A549 (cell line): ENCODE data around the gene AIF1. TPM values are rescaled to one million over a fixed set of nuclear protein-coding genes. Genes with fewer than 3 reads are reported as not detected.

Experiments
- ATAC-seq, 2 experiments: fragments of 200-7000 bp in 1 of 2; fragments of >200 bp in 1 of 2; cut with Nextera tagmentation in 1 of 2; cut with Tn5 transposase in 1 of 2; 3 replicates each; pipeline versions ENCODE4 v1.8.0 to v1.9.1; 2018 to 2020; ENCODE audit warnings: mild to moderate bottlenecking in 1 of 2, moderate library complexity in 1 of 2
- CTCF ChIA-PET: fragments of 300-600 bp; sonication (Branson Sonifier 250); formaldehyde crosslinking; extraction: SDS; loops from one replicate; lab custom pipeline; 2021; ENCODE audit warnings: antibody characterized with exemption, inconsistent platforms; lab: Yijun Ruan, JAX
- POLR2A ChIA-PET: fragments of 350-600 bp; formaldehyde crosslinking; extraction: SDS; loops from one replicate; lab custom pipeline; 2021; ENCODE audit warnings: antibody characterized with exemption, inconsistent platforms; lab: Yijun Ruan, JAX
- DNase-seq, 2 experiments: peaks; one replicate each; pipeline versions ENCODE4 v3.0.0 to v3.0.0-alpha.2; 2011 to 2016; ENCODE audit warnings: low read depth in 1 of 2, low spot score in 1 of 2
- FAIRE-seq: peaks from 2 replicates; lab custom pipeline; 2011; peaks lifted over from hg19 to GRCh38; lab: Jason Lieb, UNC
- H3K27ac ChIP-seq, 2 experiments: fragments of >200 bp; sonication (Bioruptor Twin); formaldehyde crosslinking; 3 replicates each; pipeline ENCODE4 v1.5.1; 2016 to 2017
- H3K4me1 ChIP-seq: fragments of >200 bp; sonication (Bioruptor Twin); formaldehyde crosslinking; 3 replicates; pipeline ENCODE4 v1.6.1; 2016
- H3K4me2 ChIP-seq: fragments of >200 bp; sonication (Bioruptor Twin); formaldehyde crosslinking; 3 replicates; pipeline ENCODE4 v1.6.1; 2016
- H3K4me3 ChIP-seq: fragments of >200 bp; sonication (Bioruptor Twin); formaldehyde crosslinking; 3 replicates; pipeline ENCODE4 v1.5.1; 2016
- H3K9me3 ChIP-seq: fragments of >200 bp; sonication (Bioruptor Twin); formaldehyde crosslinking; 3 replicates; pipeline ENCODE4 v1.6.1; 2016
- CBX2 ChIP-seq: fragments of 200-600 bp; sonication (generic); IDR thresholded peaks from 2 replicates; pipeline ENCODE4 v1.6.1; 2016; ENCODE audit warnings: low read depth, mild to moderate bottlenecking, borderline replicate concordance
- CBX8 ChIP-seq: fragments of 200-600 bp; sonication (generic); IDR thresholded peaks from 2 replicates; pipeline ENCODE4 v1.6.1; 2016
- CHD2 ChIP-seq: fragments of 150-350 bp; IDR thresholded peaks from 2 replicates; pipeline ENCODE4 v1.6.1; 2014; ENCODE audit warnings: low read length; ENCODE audit not compliant: partially characterized antibody
- EP300 ChIP-seq, 2 experiments: fragments of >200 bp; sonication (Bioruptor Twin); formaldehyde crosslinking; IDR thresholded peaks; 2 replicates in 1 of 2; 3 replicates in 1 of 2; pipeline ENCODE4 v1.6.1; 2016 to 2017
- ESRRA ChIP-seq: fragments of 150-350 bp; IDR thresholded peaks from 2 replicates; pipeline ENCODE4 v1.6.1; 2014; ENCODE audit warnings: mild to moderate bottlenecking, low read length, borderline replicate concordance
- FOSB ChIP-seq: fragments of 250-450 bp; sonication (Bioruptor Pico); IDR thresholded peaks from 2 replicates; pipeline ENCODE4 v1.5.0; 2020; ENCODE audit warnings: mild to moderate bottlenecking, moderate library complexity
- HDAC2 ChIP-seq: fragments of 200-600 bp; sonication (generic); IDR thresholded peaks from 2 replicates; pipeline ENCODE4 v1.6.1; 2016
- JUNB ChIP-seq: fragments of >200 bp; sonication (Bioruptor Twin); formaldehyde crosslinking; IDR thresholded peaks from 2 replicates; pipeline ENCODE4 v1.6.1; 2016
- NFE2L2 ChIP-seq: fragments of 150-350 bp; conservative IDR thresholded peaks from 2 replicates; pipeline ENCODE4 v1.6.1; 2014; ENCODE audit warnings: low read length
- NPAS2 ChIP-seq: fragments of 250-450 bp; sonication (Bioruptor Pico); IDR thresholded peaks from 2 replicates; pipeline ENCODE4 v1.8.0; 2022; ENCODE audit warnings: mild to moderate bottlenecking, moderate library complexity, borderline replicate concordance
- PHF8 ChIP-seq: fragments of 200-600 bp; sonication (generic); IDR thresholded peaks from 2 replicates; pipeline ENCODE4 v1.6.1; 2016; ENCODE audit warnings: low read depth, mild to moderate bottlenecking, antibody characterized with exemption, moderate library complexity, borderline replicate concordance
- RARB ChIP-seq: fragments of 250-450 bp; sonication (Bioruptor Pico); IDR thresholded peaks from 2 replicates; pipeline ENCODE4 v1.8.0; 2021; ENCODE audit warnings: mild to moderate bottlenecking, moderate library complexity
- RCOR1 ChIP-seq: fragments of 150-350 bp; IDR thresholded peaks from 2 replicates; pipeline ENCODE4 v1.6.1; 2014; ENCODE audit warnings: antibody characterized with exemption, low read length, low read depth
- RNF2 ChIP-seq: fragments of 200-600 bp; sonication (generic); IDR thresholded peaks from 2 replicates; pipeline ENCODE4 v1.6.1; 2016; ENCODE audit warnings: low read depth, mild to moderate bottlenecking, antibody characterized with exemption, moderate library complexity, borderline replicate concordance
- WGBS: methylation state at CpG from one replicate; pipeline ENCODE4 v1.1.6; 2017; ENCODE audit errors: missing lambda C conversion rate; 5-methylcytosine and 5-hydroxymethylcytosine counted together
- polyA plus RNA-seq, 4 experiments: library from polyadenylated mRNA; depleted of rRNA in 3 of 4; stranded (reverse); fragments of >200 nt; fragmentation: RNase III in 1 of 4; extraction: RNeasy Plus Mini Kit Qiagen cat#74134 plus additional on column Dnase treatment in 1 of 4; gene quantifications; 2 replicates in 3 of 4; 3 replicates in 1 of 4; pipeline ENCODE4 v1.2.3, GENCODE V29; 2011 to 2017
- TF ChIP-seq, protein P1 (sequence below): IDR thresholded peaks from 2 replicates; pipeline ENCODE4 v1.6.1; 2012
- TF ChIP-seq, protein P2 (sequence below): fragments of 200-600 bp; sonication (generic); IDR thresholded peaks from 2 replicates; pipeline ENCODE4 v1.6.1; 2016; ENCODE audit warnings: antibody characterized with exemption, mild to moderate bottlenecking, moderate library complexity
- TF ChIP-seq, protein P3 (sequence below): fragments of 250-450 bp; sonication (Bioruptor Pico); IDR thresholded peaks from 2 replicates; pipeline ENCODE4 v1.5.0; 2021; ENCODE audit warnings: mild to moderate bottlenecking, moderate library complexity, borderline replicate concordance
- TF ChIP-seq, protein P4 (sequence below): fragments of 250-450 bp; sonication (Bioruptor Pico); IDR thresholded peaks from 2 replicates; pipeline ENCODE4 v1.5.0; 2020; ENCODE audit warnings: low read depth, mild to moderate bottlenecking, moderate library complexity
- TF ChIP-seq, protein P5 (sequence below): fragments of >200 bp; sonication (Bioruptor Twin); formaldehyde crosslinking; IDR thresholded peaks from 3 replicates; pipeline ENCODE4 v1.6.1; 2016

The AIF1 gene
- polyA plus RNA-seq, 2 of the 4 experiments (the other 2 are of a cell fraction): not detected

DNA sequence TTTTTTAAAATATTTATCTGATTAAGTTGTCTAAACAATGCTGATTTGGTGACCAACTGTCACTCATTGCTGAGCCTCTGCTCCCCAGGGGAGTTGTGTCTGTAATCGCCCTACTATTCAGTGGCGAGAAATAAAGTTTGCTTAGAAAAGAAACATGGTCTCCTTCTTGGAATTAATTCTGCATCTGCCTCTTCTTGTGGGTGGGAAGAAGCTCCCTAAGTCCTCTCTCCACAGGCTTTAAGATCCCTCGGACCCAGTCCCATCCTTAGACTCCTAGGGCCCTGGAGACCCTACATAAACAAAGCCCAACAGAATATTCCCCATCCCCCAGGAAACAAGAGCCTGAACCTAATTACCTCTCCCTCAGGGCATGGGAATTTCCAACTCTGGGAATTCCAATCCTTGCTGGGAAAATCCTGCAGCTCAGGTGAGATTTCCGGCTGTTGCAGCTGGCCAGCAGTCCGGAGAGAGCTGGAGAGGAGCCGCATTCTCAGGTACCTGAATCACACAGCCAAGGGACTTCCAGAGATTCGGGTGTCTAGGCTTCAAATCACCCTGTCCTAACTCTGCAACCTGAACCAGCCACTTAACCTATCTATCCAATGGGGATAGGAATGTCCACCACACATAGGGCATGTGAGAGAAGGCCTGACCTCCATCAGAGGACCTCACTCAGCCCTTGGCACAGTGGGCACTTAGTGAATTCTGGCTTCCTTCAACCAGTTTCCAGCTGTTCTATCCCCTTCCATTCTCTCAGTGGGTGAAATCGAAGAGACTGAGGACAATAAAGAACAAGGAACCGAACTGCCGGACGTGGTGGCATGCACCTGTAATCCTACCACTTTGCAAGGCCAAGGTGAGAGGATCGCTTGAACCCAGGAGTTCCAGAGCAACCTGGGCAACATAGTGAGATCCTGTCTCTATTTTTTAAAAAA lies 36.6 kb upstream of the AIF1 start:
- POLR2A ChIA-PET: no interaction called here
- H3K27ac ChIP-seq: no peak overlapping the region

DNA sequence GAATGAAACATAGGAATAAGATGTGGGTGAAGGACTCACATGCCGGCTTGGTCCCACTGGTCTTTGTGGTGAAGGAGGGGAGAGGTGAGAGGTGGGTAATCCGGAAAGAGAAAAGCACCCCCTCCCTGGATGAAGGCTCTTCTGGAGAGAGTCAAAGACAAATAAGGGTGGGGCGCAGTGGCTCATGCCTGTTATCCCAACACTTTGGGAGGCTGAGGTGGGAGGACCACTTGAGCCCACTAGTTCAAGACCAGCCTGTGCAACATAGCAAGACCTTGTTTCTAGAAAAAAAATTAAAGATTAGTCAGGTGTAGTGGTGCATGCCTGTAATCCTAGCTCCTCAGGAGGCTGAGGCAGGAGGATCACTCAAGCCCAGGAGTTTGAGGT lies 35.9 kb upstream of the AIF1 start:
- Histone ChIP-seq H3K4me1 (peaks cover 6% of the 10 kb centered on the region; the same call in 1 of the 3 replicates), H3K27ac (no peak overlapping the region), H3K9me3 (no peaks in the 10 kb centered on the region), H3K4me3 (no peak overlapping the region), H3K4me2 (no peak overlapping the region)
- ChIA-PET POLR2A (interaction anchor here (1.2 kb wide), 1 partner anchor 37 kb away, joined by 3 read pairs; the partner anchor contains the start of gene DDX39B), CTCF (interaction anchor here (1.6 to 18.3 kb wide), 4 partner anchors 9 to 30 kb away, joined by 4 to 338 read pairs (median 43); partner anchors contain the start of genes LTA and NCR3)
- TF ChIP-seq ESRRA (no peak), FOSB (CRISPR knock-in tag) (no peak), RCOR1 (no peak), CBX2 (no peak), JUNB (no peak)
- TF ChIP-seq, protein P1, sequence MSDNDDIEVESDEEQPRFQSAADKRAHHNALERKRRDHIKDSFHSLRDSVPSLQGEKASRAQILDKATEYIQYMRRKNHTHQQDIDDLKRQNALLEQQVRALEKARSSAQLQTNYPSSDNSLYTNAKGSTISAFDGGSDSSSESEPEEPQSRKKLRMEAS: no peak
- DNase-seq: no peak
- FAIRE-seq: no peak
- 89% methylated on average over 3 of the region's 3 CpGs for WGBS
- no peak for ATAC-seq

More for the DNA sequence above, 36.6 kb upstream of the AIF1 start:
- TF ChIP-seq NFE2L2: no peak
- TF ChIP-seq, protein P2, sequence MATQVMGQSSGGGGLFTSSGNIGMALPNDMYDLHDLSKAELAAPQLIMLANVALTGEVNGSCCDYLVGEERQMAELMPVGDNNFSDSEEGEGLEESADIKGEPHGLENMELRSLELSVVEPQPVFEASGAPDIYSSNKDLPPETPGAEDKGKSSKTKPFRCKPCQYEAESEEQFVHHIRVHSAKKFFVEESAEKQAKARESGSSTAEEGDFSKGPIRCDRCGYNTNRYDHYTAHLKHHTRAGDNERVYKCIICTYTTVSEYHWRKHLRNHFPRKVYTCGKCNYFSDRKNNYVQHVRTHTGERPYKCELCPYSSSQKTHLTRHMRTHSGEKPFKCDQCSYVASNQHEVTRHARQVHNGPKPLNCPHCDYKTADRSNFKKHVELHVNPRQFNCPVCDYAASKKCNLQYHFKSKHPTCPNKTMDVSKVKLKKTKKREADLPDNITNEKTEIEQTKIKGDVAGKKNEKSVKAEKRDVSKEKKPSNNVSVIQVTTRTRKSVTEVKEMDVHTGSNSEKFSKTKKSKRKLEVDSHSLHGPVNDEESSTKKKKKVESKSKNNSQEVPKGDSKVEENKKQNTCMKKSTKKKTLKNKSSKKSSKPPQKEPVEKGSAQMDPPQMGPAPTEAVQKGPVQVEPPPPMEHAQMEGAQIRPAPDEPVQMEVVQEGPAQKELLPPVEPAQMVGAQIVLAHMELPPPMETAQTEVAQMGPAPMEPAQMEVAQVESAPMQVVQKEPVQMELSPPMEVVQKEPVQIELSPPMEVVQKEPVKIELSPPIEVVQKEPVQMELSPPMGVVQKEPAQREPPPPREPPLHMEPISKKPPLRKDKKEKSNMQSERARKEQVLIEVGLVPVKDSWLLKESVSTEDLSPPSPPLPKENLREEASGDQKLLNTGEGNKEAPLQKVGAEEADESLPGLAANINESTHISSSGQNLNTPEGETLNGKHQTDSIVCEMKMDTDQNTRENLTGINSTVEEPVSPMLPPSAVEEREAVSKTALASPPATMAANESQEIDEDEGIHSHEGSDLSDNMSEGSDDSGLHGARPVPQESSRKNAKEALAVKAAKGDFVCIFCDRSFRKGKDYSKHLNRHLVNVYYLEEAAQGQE: no peak
- no peak for TF ChIP-seq EP300 (IDR thresholded peaks at IDR 0.05)
- no peak for TF ChIP-seq CHD2
- no peak for TF ChIP-seq RARB (CRISPR knock-in tag)
- TF ChIP-seq RNF2: no peak
- no peak for TF ChIP-seq HDAC2
- TF ChIP-seq, protein P3, sequence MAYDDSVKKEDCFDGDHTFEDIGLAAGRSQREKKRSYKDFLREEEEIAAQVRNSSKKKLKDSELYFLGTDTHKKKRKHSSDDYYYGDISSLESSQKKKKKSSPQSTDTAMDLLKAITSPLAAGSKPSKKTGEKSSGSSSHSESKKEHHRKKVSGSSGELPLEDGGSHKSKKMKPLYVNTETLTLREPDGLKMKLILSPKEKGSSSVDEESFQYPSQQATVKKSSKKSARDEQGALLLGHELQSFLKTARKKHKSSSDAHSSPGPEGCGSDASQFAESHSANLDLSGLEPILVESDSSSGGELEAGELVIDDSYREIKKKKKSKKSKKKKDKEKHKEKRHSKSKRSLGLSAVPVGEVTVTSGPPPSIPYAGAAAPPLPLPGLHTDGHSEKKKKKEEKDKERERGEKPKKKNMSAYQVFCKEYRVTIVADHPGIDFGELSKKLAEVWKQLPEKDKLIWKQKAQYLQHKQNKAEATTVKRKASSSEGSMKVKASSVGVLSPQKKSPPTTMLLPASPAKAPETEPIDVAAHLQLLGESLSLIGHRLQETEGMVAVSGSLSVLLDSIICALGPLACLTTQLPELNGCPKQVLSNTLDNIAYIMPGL (CRISPR knock-in tag): no peak
- no peak for TF ChIP-seq PHF8
- TF ChIP-seq, protein P4, sequence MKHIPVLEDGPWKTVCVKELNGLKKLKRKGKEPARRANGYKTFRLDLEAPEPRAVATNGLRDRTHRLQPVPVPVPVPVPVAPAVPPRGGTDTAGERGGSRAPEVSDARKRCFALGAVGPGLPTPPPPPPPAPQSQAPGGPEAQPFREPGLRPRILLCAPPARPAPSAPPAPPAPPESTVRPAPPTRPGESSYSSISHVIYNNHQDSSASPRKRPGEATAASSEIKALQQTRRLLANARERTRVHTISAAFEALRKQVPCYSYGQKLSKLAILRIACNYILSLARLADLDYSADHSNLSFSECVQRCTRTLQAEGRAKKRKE (CRISPR knock-in tag): no peak
- TF ChIP-seq FOSB (CRISPR knock-in tag): no peak
- TF ChIP-seq CBX8: no peak
- TF ChIP-seq NPAS2 (CRISPR knock-in tag): no peak
- TF ChIP-seq, protein P5, sequence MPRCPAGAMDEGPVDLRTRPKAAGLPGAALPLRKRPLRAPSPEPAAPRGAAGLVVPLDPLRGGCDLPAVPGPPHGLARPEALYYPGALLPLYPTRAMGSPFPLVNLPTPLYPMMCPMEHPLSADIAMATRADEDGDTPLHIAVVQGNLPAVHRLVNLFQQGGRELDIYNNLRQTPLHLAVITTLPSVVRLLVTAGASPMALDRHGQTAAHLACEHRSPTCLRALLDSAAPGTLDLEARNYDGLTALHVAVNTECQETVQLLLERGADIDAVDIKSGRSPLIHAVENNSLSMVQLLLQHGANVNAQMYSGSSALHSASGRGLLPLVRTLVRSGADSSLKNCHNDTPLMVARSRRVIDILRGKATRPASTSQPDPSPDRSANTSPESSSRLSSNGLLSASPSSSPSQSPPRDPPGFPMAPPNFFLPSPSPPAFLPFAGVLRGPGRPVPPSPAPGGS: no peak
- TF ChIP-seq, all 56 proteins: peak for 0
- FAIRE-seq (no peak), ATAC-seq (no peak), DNase-seq (no peak)
- Histone ChIP-seq H3K4me1 (peaks cover 6% of the 10 kb centered on the region; the same call in 1 of the 3 replicates), H3K4me2 (no peak overlapping the region), H3K9me3 (no peaks in the 10 kb centered on the region), H3K4me3 (no peak overlapping the region)
- CTCF ChIA-PET: interaction anchor here (3.2 to 18.3 kb wide), 4 partner anchors 9 to 32 kb away, joined by 18 to 338 read pairs (median 43); partner anchors contain the start of genes ATP6V1G2, LTA, NCR3 and NFKBIL1
- WGBS: 56% methylated on average over 12 of the region's 12 CpGs
